Astrocyte (in vitro differentiated cells and primary cell): ENCODE results near the gene GYS1.
"Not testable (repeated sequence)": the region's sequence is repeated elsewhere in the genome, so short reads cannot be mapped to it uniquely, and the experiment has no call there.

Experiments
- CTCF ChIP-seq: IDR thresholded peaks from 2 replicates; pipeline ENCODE4 v1.5.1; 2011; ENCODE audit warnings: low read depth, mild to moderate bottlenecking, inconsistent platforms, low read length, moderate library complexity; ENCODE audit not compliant: insufficient read depth
- EZH2 ChIP-seq: IDR thresholded peaks from 2 replicates; pipeline ENCODE4 v1.6.1; 2012; ENCODE audit warnings: mild to moderate bottlenecking, low read length, inconsistent platforms; ENCODE audit not compliant: insufficient read depth

DNA sequence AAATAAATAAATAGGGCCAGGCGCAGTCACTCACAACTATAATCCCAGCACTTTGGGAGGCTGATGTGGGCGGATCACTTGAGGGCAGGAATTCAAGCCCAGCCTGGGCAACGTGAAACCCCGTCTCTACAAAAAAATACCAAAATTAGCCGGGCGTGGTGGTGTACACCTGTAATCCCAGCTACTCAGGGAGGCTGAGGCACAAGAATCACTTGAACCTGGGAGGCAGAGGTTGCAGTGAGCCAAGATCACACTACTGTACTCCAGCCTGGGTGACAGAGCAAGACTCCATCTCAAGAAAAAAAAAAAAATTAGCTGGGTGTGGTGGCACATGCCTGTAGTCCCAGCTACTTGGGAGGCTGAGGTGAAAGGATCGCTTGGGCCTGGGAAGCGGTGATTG, 67.2 kb downstream of the GYS1 start:
- TF ChIP-seq CTCF, EZH2: not testable (repeated sequence)
